Stimulated activated CD8-positive, alpha-beta memory T cell treated with anti-CD3 and anti-CD28 coated beads, Interleukin-12 subunit alpha, Interleukin-12 subunit beta, amount 100 ng/mL, for 1 hour (primary cell): Measurements from ENCODE around the gene LLGL2.
"Not testable (repeated sequence)": the region's sequence is repeated elsewhere in the genome, so short reads cannot be mapped to it uniquely, and the experiment has no call there.

ENCODE experiments used
- DNase-seq: peaks from one replicate; pipeline ENCODE4 v3.0.0-alpha.2; 2020; ENCODE audit warnings: low read depth

The LLGL2 gene

GRCh38 chr17:75507733-75508719 is 17.5 kb upstream of the LLGL2 start:
- DNase-seq, result no peak

DNA sequence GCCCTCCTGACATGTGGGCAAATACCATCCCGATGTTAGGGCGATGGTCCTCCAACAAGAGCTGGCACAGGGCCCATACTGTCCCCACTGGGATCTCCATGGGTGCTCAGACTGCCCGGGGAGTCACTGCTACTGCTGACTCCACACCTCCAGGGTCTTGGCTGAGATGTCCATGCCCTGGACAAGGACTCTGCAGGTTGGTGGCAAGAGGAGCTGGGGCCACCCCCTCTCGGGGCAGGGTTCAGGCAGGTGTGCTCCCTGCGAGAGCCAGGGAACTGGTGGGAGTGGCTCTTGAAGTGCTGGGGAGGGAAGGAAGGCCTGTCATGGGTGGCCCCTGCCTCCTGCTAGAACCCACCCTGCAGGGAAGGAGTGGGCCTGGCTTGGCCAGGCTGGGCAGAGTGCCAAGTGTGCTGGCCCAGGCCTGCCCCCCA is 16.6 kb upstream of the LLGL2 start:
- DNase-seq, result no peak

DNA sequence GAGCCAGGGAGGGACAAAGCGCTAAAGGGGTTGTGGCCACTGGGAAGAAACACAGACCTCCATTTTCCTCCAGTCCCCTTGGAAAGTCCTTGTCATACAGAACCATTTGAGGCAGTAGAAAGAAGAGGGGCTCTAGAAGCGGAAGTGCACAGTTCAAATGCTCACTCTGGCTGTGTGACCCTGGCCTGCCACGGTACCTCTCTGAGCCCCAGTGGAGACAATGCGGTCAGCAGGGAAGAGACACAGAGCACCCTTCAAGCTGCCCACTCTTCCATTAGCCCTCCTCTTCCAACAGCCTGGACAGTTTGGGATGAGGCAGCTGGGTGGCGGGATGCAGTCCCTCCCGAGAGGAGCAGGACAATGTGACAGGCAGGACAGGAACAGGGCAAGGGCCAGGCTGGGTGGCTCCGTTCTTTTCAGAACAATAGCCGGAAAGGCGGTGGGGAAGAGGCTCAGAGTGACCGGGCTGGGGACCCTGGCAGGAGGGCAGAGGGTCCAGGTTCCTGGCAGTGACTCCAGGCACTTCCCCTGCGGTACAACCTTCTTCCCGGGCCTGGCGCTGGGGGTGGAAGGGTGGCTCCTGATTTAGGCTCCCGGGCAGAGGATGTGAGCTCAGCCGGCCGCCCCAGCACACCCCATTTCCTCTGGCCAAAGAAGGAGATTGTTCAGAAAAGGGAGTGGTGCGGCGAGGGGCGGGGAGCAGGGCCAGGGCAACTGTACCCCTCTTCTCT is 15.8 kb upstream of the LLGL2 start:
- DNase-seq, result no peak

DNA sequence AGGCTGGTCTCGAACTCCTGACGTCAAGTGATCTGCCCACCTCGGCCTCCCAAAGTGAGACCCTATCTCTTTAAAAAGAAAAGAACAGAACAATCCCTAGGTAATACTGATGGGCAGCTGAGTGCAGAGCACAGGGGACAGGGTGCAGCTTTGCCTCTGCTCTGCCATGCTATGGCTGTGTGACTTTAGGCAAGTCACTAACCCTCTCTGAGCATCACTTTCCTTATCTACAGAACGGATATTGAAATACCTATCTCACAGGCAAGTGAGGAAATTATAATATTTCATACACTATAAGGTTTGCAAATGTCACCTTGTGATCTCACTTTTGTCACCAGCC is 14.3 kb upstream of the LLGL2 start:
- no peak for DNase-seq

DNA sequence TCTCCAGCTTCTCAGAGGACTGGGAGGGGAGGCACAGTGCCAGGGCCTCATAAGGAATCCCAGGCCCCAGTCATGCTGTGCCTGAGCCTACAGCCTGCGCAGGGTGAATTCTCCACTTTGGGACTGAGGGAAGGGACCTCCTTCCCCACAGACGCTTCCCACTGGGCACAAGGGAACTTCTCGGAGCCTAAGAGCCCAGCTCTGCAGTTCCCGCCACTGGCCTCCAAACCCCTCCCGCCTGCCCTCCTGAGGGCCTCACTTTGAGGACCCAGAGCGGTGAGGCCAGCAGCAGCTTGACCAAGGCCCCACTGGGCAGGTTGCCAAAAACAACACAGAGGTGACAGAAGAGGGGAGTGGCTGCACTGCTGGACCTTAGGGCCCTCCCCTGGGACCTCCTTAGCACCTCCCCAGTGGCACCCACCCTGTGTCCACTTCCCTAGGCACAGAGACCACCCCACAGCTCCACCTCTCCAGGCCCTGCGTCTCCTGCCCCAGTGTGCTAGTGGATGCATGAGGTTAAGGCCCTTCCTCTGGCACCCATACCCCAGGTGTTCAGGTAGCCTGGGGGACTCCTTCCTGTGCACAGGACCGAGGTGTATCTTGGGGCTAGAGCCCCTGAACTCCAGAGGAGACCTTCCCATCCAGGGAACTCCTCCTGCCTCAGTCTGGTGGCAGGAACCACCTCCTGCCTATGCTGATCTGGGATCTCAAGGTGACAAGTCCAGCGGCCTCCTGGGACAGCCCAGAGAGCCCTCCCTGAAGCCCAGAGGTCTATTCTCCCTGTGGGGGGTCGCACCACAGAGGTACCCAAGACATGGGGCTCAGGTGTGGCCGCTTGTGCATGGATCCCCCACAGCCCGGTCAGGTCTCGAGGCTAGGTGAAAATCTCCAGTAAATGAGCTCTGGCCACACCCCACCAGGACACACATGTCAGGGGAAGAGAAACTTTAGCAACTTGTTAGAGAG is 13.6 kb upstream of the LLGL2 start:
- no peak for DNase-seq

DNA sequence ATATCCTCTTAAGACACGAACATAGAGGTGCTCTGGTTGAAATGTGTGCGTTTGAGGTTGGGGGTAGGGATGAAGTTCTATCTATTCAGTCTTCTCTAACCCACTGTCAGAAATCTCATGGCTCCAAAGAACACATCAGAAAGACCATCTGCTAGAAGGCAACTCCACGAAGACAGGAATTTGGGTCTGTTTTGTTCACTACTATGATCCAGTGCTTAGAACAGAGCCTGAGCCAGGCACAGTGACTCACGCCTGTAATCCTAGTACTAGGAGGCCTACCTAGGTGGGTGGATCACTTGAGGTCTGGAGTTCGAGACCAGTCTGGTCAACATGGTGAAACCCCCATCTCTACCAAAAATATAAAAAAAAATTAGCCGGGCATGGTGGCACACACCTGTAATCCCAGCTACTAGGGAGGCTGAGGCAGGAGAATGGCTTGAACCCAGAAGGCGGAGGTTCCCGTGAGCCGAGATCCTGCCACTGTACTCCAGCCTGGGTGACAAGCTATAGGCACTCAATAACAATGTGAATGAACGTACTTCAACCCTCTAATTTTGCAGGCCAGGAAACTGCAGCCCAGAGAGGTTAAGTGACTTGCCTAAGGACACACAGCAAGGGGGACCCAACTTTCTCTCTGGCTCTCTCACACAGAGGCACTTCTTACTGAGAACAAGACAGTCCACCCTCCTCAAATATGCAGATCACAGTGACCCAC is 12.4 kb upstream of the LLGL2 start:
- DNase-seq, result no peak

DNA sequence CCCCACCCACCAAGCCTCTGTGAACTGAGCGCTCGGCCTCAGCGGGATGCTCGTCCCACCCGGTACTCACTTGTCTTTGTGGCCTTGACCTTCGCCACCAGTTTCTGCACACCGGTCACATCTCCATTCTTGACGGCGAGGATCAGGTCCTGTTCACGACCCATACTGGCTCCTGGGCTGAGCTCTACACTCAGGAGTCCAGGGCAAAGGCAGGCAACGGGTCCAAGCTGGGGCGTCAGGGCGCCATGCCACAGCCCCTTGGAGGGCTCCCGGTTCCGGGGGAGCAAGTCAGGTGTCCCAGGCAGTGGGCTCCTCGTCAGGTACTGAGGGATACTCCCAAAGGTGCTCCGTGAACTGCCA is 11.9 kb upstream of the LLGL2 start:
- no peak for DNase-seq

GRCh38 chr17:75514299-75514918 is 11.1 kb upstream of the LLGL2 start:
- DNase-seq, result no peak

GRCh38 chr17:75514919-75515495 is 10.5 kb upstream of the LLGL2 start:
- no peak for DNase-seq

DNA sequence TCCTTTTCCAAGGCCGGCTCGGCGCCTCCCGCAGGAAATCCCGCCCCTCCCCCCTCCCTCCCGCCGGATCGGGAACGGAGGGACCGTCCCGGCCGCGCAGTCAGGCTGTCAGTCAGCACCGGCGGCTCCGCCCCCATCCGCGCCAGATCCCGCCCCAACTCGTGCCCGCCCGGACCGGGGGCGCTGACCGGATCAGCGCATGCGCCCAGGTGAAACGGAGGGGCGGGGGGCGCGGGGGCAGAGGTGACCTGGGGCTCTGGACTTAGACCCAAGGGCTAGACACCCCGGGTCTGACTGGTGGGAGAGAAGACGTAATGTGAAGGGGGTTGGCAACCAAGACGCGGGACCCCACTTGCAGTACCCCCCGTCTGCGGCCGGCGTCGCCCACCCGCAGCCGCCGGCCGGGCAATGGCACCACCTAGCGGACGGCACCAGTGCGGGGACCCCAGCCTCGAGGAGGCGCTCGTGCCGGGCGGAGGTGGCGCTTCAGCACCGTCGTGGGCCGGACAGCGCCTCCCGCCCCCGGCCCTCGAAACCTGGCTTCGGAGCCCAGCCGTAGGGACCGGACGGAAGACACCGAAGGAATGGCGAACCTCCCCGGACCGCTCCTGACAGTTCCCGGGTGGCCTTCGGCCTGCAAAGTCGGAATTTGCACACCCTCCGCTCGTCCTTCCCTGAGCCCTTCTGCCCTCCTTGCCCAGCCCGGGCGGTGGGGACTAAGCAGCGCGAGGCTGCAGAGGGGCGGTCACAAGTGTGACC is 9.8 kb upstream of the LLGL2 start, which contains the start of gene CASKIN2:
CASKIN2 (minus strand) TSS at position 42 of the 759 bp plus-strand sequence. CDS start 1,733 bp downstream, outside the sequence.
- peak; percentile 49 for DNase-seq

GRCh38 chr17:75516255-75516618 is 9.3 kb upstream of the LLGL2 start, which contains the start of gene TSEN54:
TSS of gene TSEN54 (plus strand) at chr17:75516528. CDS start at chr17:75516561, 33 bp downstream.
- DNase-seq, result peak; percentile 88

GRCh38 chr17:75516619-75517296 is 8.7 kb upstream of the LLGL2 start:
- no peak for DNase-seq

GRCh38 chr17:75517297-75517865 is 8.1 kb upstream of the LLGL2 start:
- DNase-seq, result no peak

- no peak for DNase-seq
Measured at GRCh38 chr17:75518201-75518600, 7.3 kb upstream of the LLGL2 start.

- no peak for DNase-seq
Measured at GRCh38 chr17:75518983-75519537, 6.4 kb upstream of the LLGL2 start.

DNA sequence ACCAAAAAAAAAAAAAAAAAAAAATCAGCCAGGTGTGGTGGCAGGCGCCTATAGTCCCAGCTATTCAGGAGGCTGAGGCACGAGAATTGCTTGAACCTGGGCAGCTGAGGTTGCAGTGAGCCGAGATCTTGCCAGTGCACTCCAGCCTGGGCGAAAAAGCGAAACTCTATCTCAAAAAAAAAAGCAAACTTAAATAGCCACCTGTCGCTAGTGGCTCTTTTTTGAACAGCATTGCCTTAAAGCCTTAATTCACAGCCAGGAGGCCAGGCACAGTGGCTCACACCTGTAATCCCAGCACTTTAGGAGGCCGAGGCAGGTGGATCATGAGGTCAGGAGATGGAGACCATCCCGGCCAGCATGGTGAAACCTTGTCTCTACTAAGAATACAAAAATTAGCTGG is 5.1 kb upstream of the LLGL2 start:
- DNase-seq, result not testable (repeated sequence)

GRCh38 chr17:75521290-75521689 is 4.2 kb upstream of the LLGL2 start:
- DNase-seq, result no peak

- DNase-seq, result no peak
Measured at GRCh38 chr17:75521951-75522727, 3.4 kb upstream of the LLGL2 start.
